OCI-LY3 (cell line): Measurements from ENCODE around the gene PPFIBP2.

ENCODE experiments used
- CTCF ChIP-seq: fragments of 200-600, 300-600 bp; sonication (generic); IDR thresholded peaks from 2 replicates; pipeline ENCODE4 v1.5.1; 2014; ENCODE audit warnings: antibody characterized with exemption, low read length, low read depth
- EZH2phosphoT487 ChIP-seq: fragments of 200-600 bp; shearing (Covaris generic); IDR thresholded peaks from 2 replicates; pipeline ENCODE4 v1.6.1; 2018; ENCODE audit warnings: antibody characterized with exemption, mixed run types, low read depth

DNA sequence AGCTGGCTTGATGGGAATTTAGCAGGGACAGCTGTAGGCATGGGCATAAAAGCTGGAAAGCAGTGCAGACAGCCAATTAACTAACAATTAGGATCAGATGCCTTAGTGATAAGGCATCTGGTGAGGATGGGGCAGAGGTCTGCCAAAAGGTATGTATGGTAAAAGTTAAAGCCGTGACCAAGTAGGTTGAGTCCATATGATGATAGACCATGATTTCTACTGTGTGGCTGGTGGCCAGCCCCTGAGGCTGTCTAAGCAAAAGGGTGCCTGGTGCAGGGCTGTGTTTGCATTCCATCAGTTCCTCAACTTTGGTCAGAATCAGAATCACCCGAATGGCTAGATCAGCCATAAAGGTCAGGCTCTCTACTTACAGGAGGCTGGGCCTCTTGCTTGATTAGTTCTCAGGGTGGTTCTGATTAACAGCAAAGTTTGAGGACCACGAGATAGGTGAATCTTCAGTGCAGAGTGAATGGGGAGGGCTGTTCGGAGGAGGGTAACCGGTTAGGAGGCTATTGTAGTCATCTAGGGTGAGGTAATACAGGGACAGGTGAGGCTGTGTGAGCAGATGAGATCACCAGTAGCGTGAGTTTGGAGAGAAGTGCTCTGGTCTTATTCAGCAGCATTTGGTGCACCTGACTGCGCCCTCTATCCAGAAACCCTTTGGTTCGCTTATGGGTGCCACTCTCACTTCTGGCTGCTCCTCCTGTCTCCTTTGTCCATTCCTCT, 27.2 kb downstream of the PPFIBP2 start:
- TF ChIP-seq CTCF (no peak), EZH2phosphoT487 (no peak)
